HPDE6-E6E7 (cell line): ENCODE data around the gene DIP2B.
"Not testable (repeated sequence)": the region's sequence is repeated elsewhere in the genome, so short reads cannot be mapped to it uniquely, and the experiment has no call there.

Experiments
- DNase-seq: peaks from one replicate; pipeline ENCODE4 v3.0.0; 2011; ENCODE audit warnings: missing footprints; ENCODE audit errors: extremely low spot score

Gene DIP2B

GRCh38 chr12:50765095-50765911 lies 260.5 kb downstream of the DIP2B start:
- DNase-seq = no peak

GRCh38 chr12:50768391-50768790 lies 263.6 kb downstream of the DIP2B start:
- no peak for DNase-seq

GRCh38 chr12:50768813-50769212 lies 264.0 kb downstream of the DIP2B start:
- DNase-seq = not testable (repeated sequence)

GRCh38 chr12:50771409-50771808 lies 266.6 kb downstream of the DIP2B start:
- DNase-seq = no peak

- DNase-seq = no peak
These were observed 267.7 kb downstream of the DIP2B start for GRCh38 chr12:50772470-50772869.

- no peak for DNase-seq
These were observed 268.1 kb downstream of the DIP2B start for GRCh38 chr12:50772877-50773276.

- DNase-seq = no peak
These were observed 270.5 kb downstream of the DIP2B start for GRCh38 chr12:50775251-50775650.

GRCh38 chr12:50776749-50777728 lies 272.3 kb downstream of the DIP2B start:
- no peak for DNase-seq

GRCh38 chr12:50778663-50779590 lies 274.1 kb downstream of the DIP2B start:
- DNase-seq = no peak

- DNase-seq = no peak
These were observed 275.2 kb downstream of the DIP2B start for GRCh38 chr12:50780013-50780412.

GRCh38 chr12:50784501-50784900 lies 279.7 kb downstream of the DIP2B start:
- DNase-seq = no peak

- DNase-seq = no peak
These were observed 280.7 kb downstream of the DIP2B start for GRCh38 chr12:50785406-50786001.

- peak; percentile 89 for DNase-seq
These were observed 281.9 kb downstream of the DIP2B start for GRCh38 chr12:50786498-50787231.

- no peak for DNase-seq
These were observed 282.8 kb downstream of the DIP2B start for GRCh38 chr12:50787618-50788017.

GRCh38 chr12:50788561-50788960 lies 283.8 kb downstream of the DIP2B start:
- no peak for DNase-seq

GRCh38 chr12:50790081-50790480 lies 285.3 kb downstream of the DIP2B start:
- no peak for DNase-seq
